ENCODE data around the gene SPATA9. TPM values are rescaled to one million over a fixed set of nuclear protein-coding genes. Genes with fewer than 3 reads are reported as not detected.

The SPATA9 gene
- total RNA-seq, 1 experiment from 2014 or later: not detected

DNA sequence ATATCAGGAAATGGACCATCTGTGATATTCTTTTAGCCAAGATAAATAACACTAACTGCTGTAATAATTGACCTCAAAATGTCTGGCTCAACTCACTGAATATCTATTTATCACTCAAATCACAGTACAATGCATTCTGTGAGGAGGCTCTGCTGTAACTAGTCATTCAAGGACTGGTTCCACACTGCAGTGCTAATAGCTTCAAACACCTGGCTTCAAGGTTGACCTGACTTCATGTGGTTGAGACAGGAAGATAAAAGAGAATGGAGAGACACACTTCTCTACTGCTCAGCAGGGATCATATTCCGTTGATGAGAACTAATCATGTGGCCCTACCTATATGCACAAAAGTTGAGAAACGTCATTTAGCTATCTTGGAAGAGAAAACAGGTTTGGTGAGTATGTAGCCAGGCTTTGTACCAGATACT is 45.0 kb upstream of the SPATA9 start:
- Histone ChIP-seq H3K9ac (ENCODE audit: low read length) (no peak overlapping the region), H3K9me2 (replicated peaks; ENCODE audit: insufficient read depth, low read length) (no peaks in the 10 kb centered on the region), H2AFZ (ENCODE audit: low read length) (no peak overlapping the region), H3K4me3 (ENCODE audit: low read length) (no peak overlapping the region), H3K79me2 (ENCODE audit: low read length) (no peaks in the 10 kb centered on the region), H3K27me3 (ENCODE audit: low read length) (no peaks in the 10 kb centered on the region), H3K4me1 (ENCODE audit: low read length) (peaks cover 15% of the 10 kb centered on the region; the same call in 1 of the 2 replicates), H3K9me3 (ENCODE audit: low read length) (no peaks in the 10 kb centered on the region), H3K27ac (ENCODE audit: low read length) (no peak overlapping the region), H4K20me1 (ENCODE audit: insufficient read depth, low read depth, low read length) (no peaks in the 10 kb centered on the region), H3K36me3 (ENCODE audit: insufficient read depth, low read length) (no peaks in the 10 kb centered on the region), H3K4me2 (ENCODE audit: low read depth, low read length, poor library complexity, severe bottlenecking) (no peak overlapping the region)
- no peak for DNase-seq

- DNase-seq: no peak
- no peaks in the 10 kb centered on the region for H3K27me3 ChIP-seq (ENCODE audit: low read length)
- no peak overlapping the region for H3K4me2 ChIP-seq (ENCODE audit: low read depth, low read length, poor library complexity, severe bottlenecking)
- no peaks in the 10 kb centered on the region for H3K79me2 ChIP-seq (ENCODE audit: low read length)
- H4K20me1 ChIP-seq (ENCODE audit: insufficient read depth, low read depth, low read length): no peaks in the 10 kb centered on the region
- H3K9ac ChIP-seq (ENCODE audit: low read length): no peak overlapping the region
- no peak overlapping the region for H2AFZ ChIP-seq (ENCODE audit: low read length)
- no peaks in the 10 kb centered on the region for H3K36me3 ChIP-seq (ENCODE audit: insufficient read depth, low read length)
- H3K9me3 ChIP-seq (ENCODE audit: low read length): no peaks in the 10 kb centered on the region
- H3K9me2 ChIP-seq (replicated peaks; ENCODE audit: insufficient read depth, low read length): no peaks in the 10 kb centered on the region
- H3K27ac ChIP-seq (ENCODE audit: low read length): no peak overlapping the region
- H3K4me1 ChIP-seq (ENCODE audit: low read length): peaks cover 15% of the 10 kb centered on the region; the same call in 1 of the 2 replicates
- no peak overlapping the region for H3K4me3 ChIP-seq (ENCODE audit: low read length)
These were observed 44.3 kb upstream of the SPATA9 start for GRCh38 chr5:95726811-95727763.

GRCh38 chr5:95725937-95726810 is 43.4 kb upstream of the SPATA9 start:
- DNase-seq: no peak
- Histone ChIP-seq H3K27me3 (ENCODE audit: low read length) (no peaks in the 10 kb centered on the region), H3K36me3 (ENCODE audit: insufficient read depth, low read length) (no peaks in the 10 kb centered on the region), H3K79me2 (ENCODE audit: low read length) (no peaks in the 10 kb centered on the region), H2AFZ (ENCODE audit: low read length) (no peak overlapping the region), H3K9ac (ENCODE audit: low read length) (no peak overlapping the region), H3K4me3 (ENCODE audit: low read length) (no peak overlapping the region), H4K20me1 (ENCODE audit: insufficient read depth, low read depth, low read length) (no peaks in the 10 kb centered on the region), H3K4me1 (ENCODE audit: low read length) (peaks cover 7% of the 10 kb centered on the region; the same call in 1 of the 2 replicates), H3K9me3 (ENCODE audit: low read length) (no peaks in the 10 kb centered on the region), H3K27ac (ENCODE audit: low read length) (no peak overlapping the region), H3K9me2 (replicated peaks; ENCODE audit: insufficient read depth, low read length) (no peaks in the 10 kb centered on the region), H3K4me2 (ENCODE audit: low read depth, low read length, poor library complexity, severe bottlenecking) (no peak overlapping the region)

- Histone ChIP-seq H3K9ac (ENCODE audit: low read length) (no peak overlapping the region), H3K36me3 (ENCODE audit: insufficient read depth, low read length) (no peaks in the 10 kb centered on the region), H3K9me3 (ENCODE audit: low read length) (no peaks in the 10 kb centered on the region), H3K27ac (ENCODE audit: low read length) (no peak overlapping the region), H2AFZ (ENCODE audit: low read length) (no peak overlapping the region), H4K20me1 (ENCODE audit: insufficient read depth, low read depth, low read length) (no peaks in the 10 kb centered on the region), H3K79me2 (ENCODE audit: low read length) (no peaks in the 10 kb centered on the region), H3K4me2 (ENCODE audit: low read depth, low read length, poor library complexity, severe bottlenecking) (no peak overlapping the region), H3K4me3 (ENCODE audit: low read length) (no peak overlapping the region), H3K9me2 (replicated peaks; ENCODE audit: insufficient read depth, low read length) (no peaks in the 10 kb centered on the region), H3K4me1 (ENCODE audit: low read length) (no peaks in the 10 kb centered on the region), H3K27me3 (ENCODE audit: low read length) (no peaks in the 10 kb centered on the region)
- DNase-seq: no peak
These were observed 42.5 kb upstream of the SPATA9 start for GRCh38 chr5:95725071-95725820.

GRCh38 chr5:95723632-95724369 is 41.0 kb upstream of the SPATA9 start:
- no peaks in the 10 kb centered on the region for H4K20me1 ChIP-seq (ENCODE audit: insufficient read depth, low read depth, low read length)
- no peaks in the 10 kb centered on the region for H3K27me3 ChIP-seq (ENCODE audit: low read length)
- no peak overlapping the region for H3K4me3 ChIP-seq (ENCODE audit: low read length)
- no peaks in the 10 kb centered on the region for H3K9me2 ChIP-seq (replicated peaks; ENCODE audit: insufficient read depth, low read length)
- DNase-seq: no peak
- H3K4me2 ChIP-seq (ENCODE audit: low read depth, low read length, poor library complexity, severe bottlenecking): no peak overlapping the region
- H3K9me3 ChIP-seq (ENCODE audit: low read length): no peaks in the 10 kb centered on the region
- no peak overlapping the region for H2AFZ ChIP-seq (ENCODE audit: low read length)
- no peaks in the 10 kb centered on the region for H3K4me1 ChIP-seq (ENCODE audit: low read length)
- no peak overlapping the region for H3K27ac ChIP-seq (ENCODE audit: low read length)
- no peaks in the 10 kb centered on the region for H3K79me2 ChIP-seq (ENCODE audit: low read length)
- H3K36me3 ChIP-seq (ENCODE audit: insufficient read depth, low read length): no peaks in the 10 kb centered on the region
- no peak overlapping the region for H3K9ac ChIP-seq (ENCODE audit: low read length)

DNA sequence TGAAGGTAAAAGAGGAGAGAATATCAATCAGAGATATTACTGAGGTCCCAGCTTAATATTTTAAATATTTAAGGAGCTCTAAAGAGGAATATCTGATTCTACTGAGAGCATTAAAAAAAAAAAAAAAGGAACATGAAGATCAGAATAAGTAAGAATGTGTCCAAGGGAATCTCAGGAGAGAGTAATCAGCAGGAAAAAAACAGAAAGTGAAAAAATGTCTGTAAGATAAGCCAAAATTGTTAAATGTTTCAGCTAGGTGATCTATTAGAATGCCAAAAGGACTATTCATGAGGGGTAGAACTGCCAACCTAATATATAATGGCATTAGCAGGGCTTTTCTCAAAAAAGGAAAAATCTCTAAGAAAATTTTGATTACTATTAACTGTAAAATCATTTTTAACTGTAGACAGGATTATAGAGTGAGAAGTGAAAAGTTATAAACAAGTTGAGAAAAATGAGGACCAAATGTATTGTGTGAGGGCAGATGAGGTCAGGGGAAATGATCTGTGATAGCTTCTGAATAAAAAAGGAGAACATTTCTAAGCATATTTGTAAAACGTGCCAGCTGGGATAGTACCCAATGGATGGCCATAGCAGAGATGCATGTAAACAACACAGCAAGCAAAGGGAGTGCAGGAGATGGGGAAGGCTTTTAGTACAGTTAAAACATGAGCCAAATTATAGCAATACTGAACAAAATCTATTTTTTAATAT is 38.9 kb upstream of the SPATA9 start:
- no peaks in the 10 kb centered on the region for H4K20me1 ChIP-seq (ENCODE audit: insufficient read depth, low read depth, low read length)
- H3K79me2 ChIP-seq (ENCODE audit: low read length): no peaks in the 10 kb centered on the region
- H3K9me3 ChIP-seq (ENCODE audit: low read length): no peaks in the 10 kb centered on the region
- no peaks in the 10 kb centered on the region for H3K36me3 ChIP-seq (ENCODE audit: insufficient read depth, low read length)
- no peak overlapping the region for H3K4me2 ChIP-seq (ENCODE audit: low read depth, low read length, poor library complexity, severe bottlenecking)
- H3K27ac ChIP-seq (ENCODE audit: low read length): no peak overlapping the region
- H3K4me1 ChIP-seq (ENCODE audit: low read length): peaks cover 3% of the 10 kb centered on the region; the same call in 1 of the 2 replicates
- no peaks in the 10 kb centered on the region for H3K27me3 ChIP-seq (ENCODE audit: low read length)
- H3K4me3 ChIP-seq (ENCODE audit: low read length): no peak overlapping the region
- H3K9ac ChIP-seq (ENCODE audit: low read length): no peak overlapping the region
- H2AFZ ChIP-seq (ENCODE audit: low read length): no peak overlapping the region
- no peaks in the 10 kb centered on the region for H3K9me2 ChIP-seq (replicated peaks; ENCODE audit: insufficient read depth, low read length)
- no peak for DNase-seq

GRCh38 chr5:95720094-95720786 is 37.4 kb upstream of the SPATA9 start:
- Histone ChIP-seq H3K27ac (ENCODE audit: low read length) (no peak overlapping the region), H3K4me2 (ENCODE audit: low read depth, low read length, poor library complexity, severe bottlenecking) (no peak overlapping the region), H3K36me3 (ENCODE audit: insufficient read depth, low read length) (no peaks in the 10 kb centered on the region), H3K27me3 (ENCODE audit: low read length) (no peaks in the 10 kb centered on the region), H3K4me1 (ENCODE audit: low read length) (peaks cover 3% of the 10 kb centered on the region; the same call in 1 of the 2 replicates), H4K20me1 (ENCODE audit: insufficient read depth, low read depth, low read length) (no peaks in the 10 kb centered on the region), H3K9me3 (ENCODE audit: low read length) (no peaks in the 10 kb centered on the region), H3K9ac (ENCODE audit: low read length) (no peak overlapping the region), H3K9me2 (replicated peaks; ENCODE audit: insufficient read depth, low read length) (no peaks in the 10 kb centered on the region), H3K79me2 (ENCODE audit: low read length) (no peaks in the 10 kb centered on the region), H2AFZ (ENCODE audit: low read length) (no peak overlapping the region), H3K4me3 (ENCODE audit: low read length) (no peak overlapping the region)
- no peak for DNase-seq
